Measurements from ENCODE around the gene HAS3.

HAS3 gene

DNA sequence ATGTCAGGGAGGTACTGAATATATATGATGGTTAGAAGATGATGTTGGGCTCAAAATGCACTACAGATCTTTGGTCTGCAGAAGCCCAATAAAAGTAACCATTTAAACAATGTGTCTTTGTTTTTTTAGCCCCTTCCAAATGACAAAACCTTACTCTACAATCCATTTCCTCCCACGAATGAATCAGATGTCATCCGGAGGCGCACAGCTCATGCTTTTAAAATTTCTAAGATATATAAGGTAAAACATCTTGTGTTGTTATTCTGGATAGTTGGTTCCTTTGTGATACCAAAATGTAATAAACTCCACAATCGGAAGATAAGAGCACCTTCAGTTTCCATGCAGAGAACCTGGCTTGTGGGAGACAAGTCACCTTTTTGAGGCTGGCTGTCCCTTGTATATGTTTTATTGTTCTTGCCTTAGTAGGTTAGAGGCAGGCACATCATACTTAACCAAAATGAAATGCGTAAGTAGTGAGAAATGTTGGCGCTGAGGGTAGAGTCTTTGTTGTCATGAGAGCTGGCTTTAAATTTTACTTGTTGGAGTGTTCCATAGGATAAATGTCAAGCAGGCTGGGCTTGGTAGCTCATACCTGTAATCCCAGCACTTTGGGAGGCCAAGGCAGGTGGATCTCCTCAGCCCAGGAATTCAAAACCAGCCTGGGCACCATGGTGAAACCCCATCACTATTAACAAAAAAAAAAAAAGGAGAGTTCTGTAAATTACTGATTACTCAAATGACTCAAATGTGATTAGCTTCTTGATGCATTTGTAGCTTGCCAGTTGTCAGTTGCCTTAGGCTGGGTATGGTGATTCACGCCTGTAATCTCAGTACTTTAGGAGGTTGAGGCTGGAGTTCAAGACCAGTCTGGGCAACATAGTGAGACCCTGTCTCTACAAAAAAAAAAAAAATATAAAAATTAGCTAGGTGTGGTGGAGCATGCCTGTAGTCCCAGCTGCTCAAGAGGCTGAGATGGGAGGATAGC, 61.8 kb downstream of the HAS3 start (continued):
- TF ChIP-seq ZNF10 (tag by site-specific recombination; IDR thresholded peaks at IDR 0.05) = no peak
- TF ChIP-seq IKZF3 (tag by site-specific recombination; IDR thresholded peaks at IDR 0.05) = no peak
